HL-60 (cell line): ENCODE data around the gene SMIM24.

Experiments used
- GABPA ChIP-seq: IDR thresholded peaks from 2 replicates; pipeline ENCODE4 v1.6.1; 2012; ENCODE audit warnings: low read depth
- TF ChIP-seq, protein P1 (sequence below): IDR thresholded peaks from one replicate; pipeline ENCODE4 v1.5.1; 2011; ENCODE audit warnings: low read length, control low read depth, inconsistent platforms; ENCODE audit not compliant: insufficient read depth

DNA sequence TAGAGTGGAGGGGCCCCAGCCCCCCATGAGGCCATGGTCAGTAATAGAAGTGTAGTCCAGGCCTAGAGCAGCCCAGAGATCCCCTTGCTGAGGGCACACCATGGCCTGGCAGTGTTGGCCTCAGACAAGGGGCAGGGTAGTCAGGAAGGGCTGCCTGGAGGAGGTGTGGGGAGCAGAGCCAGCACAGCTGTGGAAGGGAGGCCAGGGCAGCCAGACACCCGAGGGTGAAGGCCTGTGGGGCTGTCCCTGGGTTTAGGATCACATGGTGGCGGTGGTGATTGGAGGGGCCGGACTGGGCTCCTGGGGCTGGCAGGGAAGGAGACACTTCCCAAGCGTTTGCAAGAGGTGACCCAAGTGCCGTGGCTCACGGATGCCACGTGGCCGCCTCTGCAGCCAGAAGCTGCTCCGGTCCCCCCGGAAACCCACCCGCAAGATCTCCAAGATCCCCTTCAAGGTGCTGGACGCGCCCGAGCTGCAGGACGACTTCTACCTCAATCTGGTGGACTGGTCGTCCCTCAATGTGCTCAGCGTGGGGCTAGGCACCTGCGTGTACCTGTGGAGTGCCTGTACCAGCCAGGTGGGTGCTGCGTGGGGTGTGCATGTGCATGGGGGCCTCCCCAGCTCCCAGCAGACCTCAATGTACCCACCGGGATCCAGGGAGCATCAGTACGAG, 47.0 kb upstream of the SMIM24 start:
- TF ChIP-seq, protein P1, sequence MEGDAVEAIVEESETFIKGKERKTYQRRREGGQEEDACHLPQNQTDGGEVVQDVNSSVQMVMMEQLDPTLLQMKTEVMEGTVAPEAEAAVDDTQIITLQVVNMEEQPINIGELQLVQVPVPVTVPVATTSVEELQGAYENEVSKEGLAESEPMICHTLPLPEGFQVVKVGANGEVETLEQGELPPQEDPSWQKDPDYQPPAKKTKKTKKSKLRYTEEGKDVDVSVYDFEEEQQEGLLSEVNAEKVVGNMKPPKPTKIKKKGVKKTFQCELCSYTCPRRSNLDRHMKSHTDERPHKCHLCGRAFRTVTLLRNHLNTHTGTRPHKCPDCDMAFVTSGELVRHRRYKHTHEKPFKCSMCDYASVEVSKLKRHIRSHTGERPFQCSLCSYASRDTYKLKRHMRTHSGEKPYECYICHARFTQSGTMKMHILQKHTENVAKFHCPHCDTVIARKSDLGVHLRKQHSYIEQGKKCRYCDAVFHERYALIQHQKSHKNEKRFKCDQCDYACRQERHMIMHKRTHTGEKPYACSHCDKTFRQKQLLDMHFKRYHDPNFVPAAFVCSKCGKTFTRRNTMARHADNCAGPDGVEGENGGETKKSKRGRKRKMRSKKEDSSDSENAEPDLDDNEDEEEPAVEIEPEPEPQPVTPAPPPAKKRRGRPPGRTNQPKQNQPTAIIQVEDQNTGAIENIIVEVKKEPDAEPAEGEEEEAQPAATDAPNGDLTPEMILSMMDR: no peak
- TF ChIP-seq GABPA: no peak
